CD14-positive monocyte (primary cell): ENCODE measurements around the gene FIS1. TPM values are rescaled to one million over a fixed set of nuclear protein-coding genes. Genes with fewer than 3 reads are reported as not detected.

ENCODE experiments used
- DNase-seq, 3 donors: peaks; one replicate each; pipeline ENCODE4 v3.0.0-alpha.2; 2011 to 2022
- H2AFZ ChIP-seq: 2 replicates; pipeline ENCODE4 v1.6.0; 2012; ENCODE audit warnings: mild to moderate bottlenecking, low read depth, low read length, inconsistent platforms; ENCODE audit not compliant: insufficient read depth, poor library complexity, severe bottlenecking
- H3K27ac ChIP-seq, 2 donors: 1 replicate in 1 of 2; 2 replicates in 1 of 2; pipeline ENCODE4 v1.5.1; 2012 to 2013; ENCODE audit warnings: low read length in 2 of 2, control low read depth in 1 of 2, inconsistent platforms in 1 of 2, low read depth in 1 of 2, mild to moderate bottlenecking in 1 of 2
- H3K27me3 ChIP-seq, 2 donors: one replicate each; pipeline versions ENCODE4 v1.6.0 to v1.6.1; 2011 to 2013; ENCODE audit warnings: low read length in 2 of 2; ENCODE audit not compliant: control insufficient read depth in 2 of 2, insufficient read depth in 2 of 2
- H3K36me3 ChIP-seq, 2 donors: replicated peaks in 1 of 2; 1 replicate in 1 of 2; 2 replicates in 1 of 2; pipeline versions ENCODE4 v1.5.1 to v1.6.1; 2012 to 2013; ENCODE audit warnings: low read length in 2 of 2, control low read depth in 1 of 2, inconsistent platforms in 1 of 2, mild to moderate bottlenecking in 1 of 2; ENCODE audit not compliant: insufficient read depth in 2 of 2, control insufficient read depth in 1 of 2
- H3K4me1 ChIP-seq, 2 donors: 1 replicate in 1 of 2; 2 replicates in 1 of 2; pipeline versions ENCODE4 v1.5.1 to v1.6.1; 2012 to 2013; ENCODE audit warnings: low read length in 2 of 2, control low read depth in 1 of 2, inconsistent platforms in 1 of 2, mild to moderate bottlenecking in 1 of 2, moderate library complexity in 1 of 2; ENCODE audit not compliant: insufficient read depth in 2 of 2, control insufficient read depth in 1 of 2
- H3K4me2 ChIP-seq: replicated peaks from 2 replicates; pipeline ENCODE3; 2012; ENCODE audit warnings: low read length, moderate library complexity, mild to moderate bottlenecking; ENCODE audit not compliant: poor library complexity, severe bottlenecking; ENCODE audit errors: extremely low read depth
- H3K4me3 ChIP-seq, 3 experiments: fragments of 200-600 bp in 1 of 3; sonication (generic) in 1 of 3; replicated peaks in 1 of 3; 1 replicate in 2 of 3; 2 replicates in 1 of 3; pipeline ENCODE4 v1.5.1; 2011 to 2013; ENCODE audit warnings: low read length in 3 of 3, mild to moderate bottlenecking in 3 of 3, control low read depth in 2 of 3, low read depth in 2 of 3, inconsistent platforms in 1 of 3, moderate library complexity in 1 of 3
- H3K79me2 ChIP-seq: 2 replicates; pipeline ENCODE4 v1.6.0; 2012; ENCODE audit warnings: mild to moderate bottlenecking, control low read depth, inconsistent platforms, low read length, moderate library complexity; ENCODE audit not compliant: insufficient read depth
- H3K9ac ChIP-seq: 2 replicates; pipeline ENCODE4 v1.6.0; 2017; ENCODE audit warnings: low read length, mild to moderate bottlenecking; ENCODE audit not compliant: insufficient read depth, poor library complexity, severe bottlenecking
- H3K9me3 ChIP-seq, 2 donors: replicated peaks in 1 of 2; 1 replicate in 1 of 2; 2 replicates in 1 of 2; pipeline versions ENCODE4 v1.5.1 to v1.6.1; 2012 to 2013; ENCODE audit warnings: low read length in 2 of 2, control low read depth in 1 of 2; ENCODE audit not compliant: control insufficient read depth in 1 of 2, insufficient read depth in 1 of 2
- H4K20me1 ChIP-seq: 2 replicates; pipeline ENCODE4 v1.6.0; 2012; ENCODE audit warnings: mild to moderate bottlenecking, low read length, control low read depth, moderate library complexity; ENCODE audit not compliant: insufficient read depth
- H3K27ac Mint-ChIP-seq, 7 donors: one replicate each; pipeline ENCODE4 v1.8.0; 2020; ENCODE audit warnings: mild to moderate bottlenecking in 7 of 7, mixed read lengths in 7 of 7, moderate library complexity in 6 of 7, inconsistent platforms in 2 of 7
- H3K27me3 Mint-ChIP-seq, 3 donors: one replicate each; pipeline ENCODE4 v1.8.0; 2021 to 2022; ENCODE audit warnings: low read depth in 3 of 3, mild to moderate bottlenecking in 3 of 3, mixed read lengths in 3 of 3, moderate library complexity in 3 of 3, inconsistent platforms in 1 of 3
- H3K36me3 Mint-ChIP-seq, 2 donors: one replicate each; pipeline ENCODE4 v1.8.0; 2020; ENCODE audit warnings: mixed read lengths in 2 of 2, inconsistent platforms in 1 of 2, mild to moderate bottlenecking in 1 of 2
- H3K4me1 Mint-ChIP-seq: one replicate; pipeline ENCODE4 v1.8.0; 2020; ENCODE audit warnings: mild to moderate bottlenecking, mixed read lengths
- H3K4me3 Mint-ChIP-seq, 2 donors: one replicate each; pipeline ENCODE4 v1.8.0; 2020; ENCODE audit warnings: mild to moderate bottlenecking in 2 of 2, mixed read lengths in 2 of 2, moderate library complexity in 1 of 2
- H3K9me3 Mint-ChIP-seq, 7 donors: one replicate each; pipeline ENCODE4 v1.8.0; 2020 to 2022; ENCODE audit warnings: mixed read lengths in 7 of 7, mild to moderate bottlenecking in 6 of 7, moderate library complexity in 6 of 7, inconsistent platforms in 2 of 7
- CTCF ChIP-seq: fragments of 200-600 bp; IDR thresholded peaks from one replicate; pipeline ENCODE4 v1.8.0; 2022; ENCODE audit warnings: antibody characterized with exemption, mild to moderate bottlenecking
- WGBS: methylation state at CpG from one replicate; pipeline ENCODE4 v1.1.5; 2013; ENCODE audit warnings: missing lambda C conversion rate; ENCODE audit not compliant: insufficient coverage; 5-methylcytosine and 5-hydroxymethylcytosine counted together
- intact Hi-C, 2 donors: fragments of 100-400 bp; cut with micrococcal nuclease; formaldehyde crosslinking; loops; one replicate each; pipeline versions ENCODE4 v1.15.0 to v1.15.1; 2023
- polyA plus RNA-seq, 3 donors: library from polyadenylated mRNA; depleted of rRNA in 1 of 3; unstranded in 2 of 3; stranded (reverse) in 1 of 3; fragments of 300-500 nt in 2 of 3; fragments of >200 nt in 1 of 3; fragmentation: Illumina TruSeq in 2 of 3; gene quantifications; 1 replicate in 2 of 3; 2 replicates in 1 of 3; pipeline ENCODE4 v1.2.3, GENCODE V29; 2012 to 2021

The FIS1 gene
- polyA plus RNA-seq, 3 donors = 152 to 198 (median 195) TPM

- Histone ChIP-seq H4K20me1 (peaks cover 81% of the 10 kb centered on the region), H3K36me3 (peaks cover 15 to 28% of the 10 kb centered on the region in 2 donors), H3K9me3 (no peaks in the 10 kb centered on the region), H3K4me2 (no peak overlapping the region), H2AFZ (no peak overlapping the region), H3K9ac (no peak overlapping the region), H3K27ac (no peak overlapping the region), H3K4me1 (peaks cover 35 to 43% of the 10 kb centered on the region in 2 donors), H3K79me2 (peaks cover 8% of the 10 kb centered on the region), H3K4me3 (no peak overlapping the region), H3K27me3 (peaks cover 0 to 27% of the 10 kb centered on the region in 2 donors)
- no peak for TF ChIP-seq CTCF
- intact Hi-C loops = no loop called here
- DNase-seq = no peak
- peaks cover 0 to 3% (median 0%) of the 10 kb centered on the region in 7 donors for H3K9me3 Mint-ChIP-seq
- H3K36me3 Mint-ChIP-seq = peaks cover 41 to 58% of the 10 kb centered on the region in 2 donors
- 38% methylated on average over 22 of the region's 28 CpGs for WGBS
- H3K27ac Mint-ChIP-seq = peak overlapping the region in 2 of 7 donors; percentile 54 to 66
- peaks cover 14 to 31% (median 23%) of the 10 kb centered on the region in 3 donors for H3K27me3 Mint-ChIP-seq
- peaks cover 40% of the 10 kb centered on the region for H3K4me1 Mint-ChIP-seq
- peak overlapping the region in 1 of 2 donors; percentile 46 for H3K4me3 Mint-ChIP-seq
Observed at GRCh38 chr7:101238226-101239182, 6.4 kb downstream of the FIS1 start.

- Mint-ChIP-seq H3K27me3 (peaks cover 14 to 31% (median 23%) of the 10 kb centered on the region in 3 donors), H3K9me3 (peaks cover 0 to 3% (median 0%) of the 10 kb centered on the region in 7 donors), H3K4me3 (peak within 1 kb of the TSS in 1 of 2 donors; percentile 46), H3K4me1 (peaks cover 38% of the 10 kb centered on the region), H3K36me3 (peaks cover 35 to 54% of the 10 kb centered on the region in 2 donors), H3K27ac (peak within 1 kb of the TSS in 3 of 7 donors; percentile 54 to 66 (median 65))
- Histone ChIP-seq H3K27ac (no peak within 1 kb of the TSS), H3K4me1 (peaks cover 34 to 38% of the 10 kb centered on the region in 2 donors), H3K27me3 (peaks cover 0 to 27% of the 10 kb centered on the region in 2 donors), H3K4me3 (no peak within 1 kb of the TSS), H3K79me2 (no peaks in the 10 kb centered on the region), H3K4me2 (no peak within 1 kb of the TSS), H4K20me1 (peaks cover 75% of the 10 kb centered on the region), H2AFZ (no peak within 1 kb of the TSS), H3K9me3 (no peaks in the 10 kb centered on the region), H3K36me3 (peaks cover 15 to 28% of the 10 kb centered on the region in 2 donors), H3K9ac (no peak within 1 kb of the TSS)
- DNase-seq = peak in 1 of 3 donors; percentile 54
- intact Hi-C loops = no loop called here
- WGBS = 3% methylated on average over 9 of the region's 31 CpGs
- TF ChIP-seq CTCF = no peak
Observed at GRCh38 chr7:101237206-101238067, 7.4 kb downstream of the FIS1 start, which contains the start of gene CLDN15. TSS of gene CLDN15 (minus strand) at chr7:101237802. CDS start at chr7:101237581, 221 bp downstream.
